ENCODE results near the gene ADAMTS10. TPM values are rescaled to one million over a fixed set of nuclear protein-coding genes. Genes with fewer than 3 reads are reported as not detected.
A peak's percentile ranks its signal among the peaks of the same experiment; 100 is the strongest.

ADAMTS10 gene
- total and polyA plus RNA-seq, 2 of the 8 experiments (the other 6 are each of a cell fraction or from before 2014, with no cell fraction given): 6.9 to 17.4 TPM

DNA sequence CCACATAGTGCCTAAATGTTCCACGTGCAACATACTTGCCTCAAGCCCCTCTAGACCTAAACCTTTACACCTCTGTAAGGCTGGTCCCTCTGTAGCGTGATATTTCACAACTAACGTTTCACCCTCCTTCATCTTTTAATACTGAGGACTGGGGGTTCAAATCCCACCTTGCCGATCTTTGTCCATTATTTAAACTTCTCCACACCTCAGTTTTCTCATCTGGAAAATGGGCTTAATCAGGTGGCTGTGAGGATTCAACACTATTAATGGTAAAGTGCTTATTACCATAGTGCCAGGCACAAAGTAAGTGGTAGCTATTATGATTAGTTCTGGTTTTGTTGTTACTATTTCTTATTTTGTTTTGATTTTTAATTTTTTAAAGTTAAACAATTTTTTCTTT is 7.5 kb upstream of the ADAMTS10 start:
- CTCF ChIA-PET (ENCODE audit: partially characterized antibody): interaction anchor here (0.6 to 6.0 kb wide), 8 partner anchors 12 to 876 kb away, joined by 3 to 26 read pairs (median 4); partner anchors contain the start of gene NFILZ
- 86% methylated on average over 4 of the region's 4 CpGs; no CpG with 5 or more reads in 1 of the 2 experiments for WGBS, 2 experiments (ENCODE audit: extremely low coverage in 1 of 2, insufficient coverage in 1 of 2, insufficient read length in 1 of 2, insufficient replicate concordance in 2 of 2, low coverage in 1 of 2, low lambda C conversion rate in 2 of 2, missing lambda C conversion rate in 1 of 2)

More for the DNA sequence above, 7.5 kb upstream of the ADAMTS10 start:
- H3K9ac ChIP-seq (replicated peaks in 1 of 4; ENCODE audit: extremely low read depth in 1 of 4, low read depth in 3 of 4, low read length in 3 of 4): no peak overlapping the region
- no peak overlapping the region for H4K91ac ChIP-seq (replicated peaks; ENCODE audit: insufficient read length, low read length)
- H2BK12ac ChIP-seq (ENCODE audit: low read depth, low read length): no peak overlapping the region
- TF ChIP-seq, protein P1, sequence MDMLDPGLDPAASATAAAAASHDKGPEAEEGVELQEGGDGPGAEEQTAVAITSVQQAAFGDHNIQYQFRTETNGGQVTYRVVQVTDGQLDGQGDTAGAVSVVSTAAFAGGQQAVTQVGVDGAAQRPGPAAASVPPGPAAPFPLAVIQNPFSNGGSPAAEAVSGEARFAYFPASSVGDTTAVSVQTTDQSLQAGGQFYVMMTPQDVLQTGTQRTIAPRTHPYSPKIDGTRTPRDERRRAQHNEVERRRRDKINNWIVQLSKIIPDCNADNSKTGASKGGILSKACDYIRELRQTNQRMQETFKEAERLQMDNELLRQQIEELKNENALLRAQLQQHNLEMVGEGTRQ (IDR thresholded peaks at IDR 0.05; ENCODE audit: low read length): no peak
- TF ChIP-seq HDAC2 (IDR thresholded peaks at IDR 0.05; ENCODE audit: borderline replicate concordance in 1 of 2, low read depth in 2 of 2, low read length in 2 of 2): 0 out of 4 replicates have a peak, but pooled peaks of 1 of the 2 experiments have one; percentile 56
- TF ChIP-seq KDM1A (IDR thresholded peaks at IDR 0.05; ENCODE audit: borderline replicate concordance, low read length): peak; percentile 49; the same call in 1 of the 2 replicates
- H2BK5ac ChIP-seq (ENCODE audit: low read depth, low read length): no peak overlapping the region
- H3K4me1 ChIP-seq (replicated peaks in 1 of 4; ENCODE audit: control insufficient read depth in 3 of 4, insufficient read depth in 4 of 4, low read length in 3 of 4): no peaks in the 10 kb centered on the region
- H3K36me3 ChIP-seq (ENCODE audit: control insufficient read depth in 2 of 4, insufficient read depth in 4 of 4, low read length in 3 of 4): no peaks in the 10 kb centered on the region
- H3K9me3 ChIP-seq (ENCODE audit: insufficient read depth in 2 of 2, low read depth in 1 of 2, low read length in 1 of 2): no peaks in the 10 kb centered on the region
- H3K79me1 ChIP-seq (ENCODE audit: low read depth, low read length): no peaks in the 10 kb centered on the region
- no peak overlapping the region for H3K14ac ChIP-seq (ENCODE audit: insufficient read length)
- H3K4me3 ChIP-seq (ENCODE audit: extremely low read depth in 1 of 4, insufficient read depth in 2 of 4, low read depth in 3 of 4, low read length in 4 of 4): no peak overlapping the region
- no peaks in the 10 kb centered on the region for H3K79me2 ChIP-seq (ENCODE audit: control insufficient read depth in 1 of 2, insufficient read depth in 2 of 2, low read length in 2 of 2)
- no peak overlapping the region for H3K4me2 ChIP-seq (ENCODE audit: insufficient read depth in 1 of 2, low read depth in 2 of 2, low read length in 2 of 2)
- H4K8ac ChIP-seq (ENCODE audit: extremely low read depth, insufficient read depth, low read length): no peak overlapping the region
- no peak overlapping the region for H3K18ac ChIP-seq (ENCODE audit: extremely low read depth, low read length)
- no peak overlapping the region for H2BK120ac ChIP-seq (replicated peaks; ENCODE audit: low read depth, low read length)
- FAIRE-seq: no peak
- no peaks in the 10 kb centered on the region for H4K20me1 ChIP-seq (replicated peaks in 1 of 2; ENCODE audit: control insufficient read depth in 1 of 2, insufficient read depth in 2 of 2, low read length in 2 of 2)
- H2BK15ac ChIP-seq (ENCODE audit: low read length): no peak overlapping the region
- no peaks in the 10 kb centered on the region for H3K27me3 ChIP-seq (replicated peaks in 1 of 4; ENCODE audit: control insufficient read depth in 3 of 4, extremely low read depth in 1 of 4, insufficient read depth in 3 of 4, low read length in 3 of 4)
- H2AK5ac ChIP-seq (ENCODE audit: low read depth, low read length): no peak overlapping the region
- no peak overlapping the region for H3K27ac ChIP-seq (ENCODE audit: low read depth, low read length)
- no peak overlapping the region for H3K4ac ChIP-seq (replicated peaks; ENCODE audit: insufficient read length, low read depth, low read length)
- H3K23ac ChIP-seq (ENCODE audit: insufficient read length): no peak overlapping the region
- H3K23me2 ChIP-seq (ENCODE audit: low read depth, low read length): no peaks in the 10 kb centered on the region; the same call in 1 of the 2 replicates
- DNase-seq (ENCODE audit: low read depth in 1 of 2, low spot score in 2 of 2): no peak
- H3K56ac ChIP-seq (replicated peaks; ENCODE audit: insufficient read length, low read depth, low read length): no peak overlapping the region
- no peak overlapping the region for H2BK20ac ChIP-seq (ENCODE audit: low read length)
- H2AFZ ChIP-seq (ENCODE audit: low read length): no peak overlapping the region
- H4K5ac ChIP-seq (ENCODE audit: insufficient read length, low read depth, low read length): no peak overlapping the region
- POLR2A ChIA-PET (ENCODE audit: partially characterized antibody): interaction anchor here (0.6 to 1.6 kb wide), 3 partner anchors 9 to 27 kb away, joined by 3 to 4 read pairs (median 4); no protein-coding TSS in a partner anchor
